Lung microvascular endothelial cell (primary cell): Measurements from ENCODE around the gene TTC39A. TPM values are rescaled to one million over a fixed set of nuclear protein-coding genes. Genes with fewer than 3 reads are reported as not detected.

ENCODE experiments used
- DNase-seq, 2 donors: peaks; one replicate each; pipeline versions ENCODE4 v3.0.0 to v3.0.0-alpha.2; 2010; ENCODE audit warnings: low read depth in 2 of 2
- total RNA-seq: library from RNA; depleted of rRNA; stranded (reverse); fragments of >200 nt; gene quantifications from 2 replicates; pipeline ENCODE4 v1.2.1, GENCODE V29; 2014

The TTC39A gene
- total RNA-seq, 1 donor from 2014 or later, result 1.6 TPM

- DNase-seq, result no peak
These were observed 14.1 kb downstream of the TTC39A start for GRCh38 chr1:51316113-51316845.

GRCh38 chr1:51314974-51315373, 15.4 kb downstream of the TTC39A start:
- no peak for DNase-seq

DNA sequence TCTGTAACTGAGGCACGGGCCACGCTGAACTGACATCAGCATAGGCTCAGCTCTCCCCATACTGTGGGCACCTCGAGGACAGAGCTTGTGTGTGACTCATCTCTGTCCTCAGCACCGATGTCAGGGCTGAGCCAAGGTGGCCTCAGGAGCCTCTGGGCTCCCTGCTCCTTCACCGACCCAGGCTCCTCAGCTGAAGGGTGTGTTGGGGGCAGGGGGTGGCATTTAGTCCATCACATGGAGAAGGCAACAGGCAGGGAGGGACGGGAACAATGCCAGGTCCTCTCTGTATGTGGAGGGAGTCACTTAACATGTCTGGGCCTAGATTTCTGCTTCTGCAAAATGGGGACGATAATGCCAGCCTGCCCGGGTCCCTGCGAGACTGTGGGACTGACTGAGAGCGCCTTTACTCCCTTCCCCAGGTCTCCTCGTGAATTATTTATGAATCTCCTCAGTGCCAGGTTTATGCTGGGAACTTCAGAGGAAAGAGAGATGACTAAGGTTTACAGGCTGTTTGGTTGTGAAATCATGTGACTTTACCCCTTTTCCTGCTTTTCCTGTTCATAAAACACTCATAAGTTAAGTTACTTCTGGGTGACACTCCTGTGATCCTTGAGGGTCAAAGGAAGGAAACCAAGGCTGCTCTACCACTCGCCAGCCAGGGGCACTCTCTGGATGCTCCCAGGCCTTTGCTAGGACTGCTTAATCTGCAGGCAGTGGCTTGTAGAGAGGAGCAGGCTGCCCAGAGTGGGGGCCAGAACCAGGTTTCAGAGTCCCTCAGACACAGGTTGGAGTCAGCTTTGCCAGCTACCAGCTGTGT, 16.2 kb downstream of the TTC39A start:
- DNase-seq, result peak; percentile 54 to 90

DNA sequence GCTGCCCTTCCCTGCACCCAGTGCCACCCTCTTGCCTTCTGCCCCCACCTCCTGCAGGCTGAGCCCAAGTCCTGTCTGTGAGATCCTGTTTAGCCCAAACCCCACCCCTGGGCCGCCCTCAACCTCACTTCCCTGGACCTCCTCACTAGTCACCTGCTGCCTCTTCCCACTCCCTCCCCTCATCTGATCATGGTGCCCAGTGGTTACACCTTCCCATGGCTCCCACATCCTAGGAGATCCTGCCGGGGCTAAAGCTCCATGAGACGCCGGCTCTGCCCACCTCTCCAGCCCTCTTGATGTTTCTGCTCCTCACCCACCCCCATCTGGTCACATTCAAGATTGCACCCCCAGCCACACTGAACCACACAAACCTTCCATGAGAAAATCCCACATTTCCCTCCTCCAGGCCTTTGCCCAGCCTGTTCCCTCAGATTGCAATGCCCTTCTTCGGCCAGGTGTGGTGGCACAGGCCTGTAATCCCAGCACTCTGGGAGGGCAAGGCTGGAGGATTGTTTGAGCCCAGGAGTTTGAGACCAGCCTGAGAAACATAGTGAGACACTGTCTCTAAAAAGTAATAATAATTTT, 17.0 kb downstream of the TTC39A start:
- DNase-seq, result peak; percentile 12 to 30

- no peak for DNase-seq
These were observed 17.6 kb downstream of the TTC39A start for GRCh38 chr1:51312718-51313117.

DNA sequence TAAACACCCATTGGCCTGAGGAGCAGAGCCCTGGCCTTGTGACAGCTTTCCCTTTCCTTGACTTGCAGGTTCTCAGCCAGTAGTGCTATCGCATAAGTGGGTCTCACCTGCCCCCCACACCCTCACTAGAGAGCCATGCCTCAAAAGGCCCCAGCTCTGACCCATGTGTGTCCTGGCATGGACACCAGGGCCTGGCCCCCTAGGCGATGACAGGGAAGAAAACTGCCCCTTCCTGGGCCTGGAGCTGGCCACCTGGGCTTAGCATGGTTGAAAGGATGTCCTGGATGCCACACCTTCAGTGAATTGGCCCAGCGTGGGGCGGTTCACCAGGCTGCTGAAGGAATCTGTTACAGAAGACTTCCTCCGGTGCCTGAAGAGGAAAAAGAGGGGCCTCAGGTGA, 18.5 kb downstream of the TTC39A start:
- DNase-seq, result no peak

DNA sequence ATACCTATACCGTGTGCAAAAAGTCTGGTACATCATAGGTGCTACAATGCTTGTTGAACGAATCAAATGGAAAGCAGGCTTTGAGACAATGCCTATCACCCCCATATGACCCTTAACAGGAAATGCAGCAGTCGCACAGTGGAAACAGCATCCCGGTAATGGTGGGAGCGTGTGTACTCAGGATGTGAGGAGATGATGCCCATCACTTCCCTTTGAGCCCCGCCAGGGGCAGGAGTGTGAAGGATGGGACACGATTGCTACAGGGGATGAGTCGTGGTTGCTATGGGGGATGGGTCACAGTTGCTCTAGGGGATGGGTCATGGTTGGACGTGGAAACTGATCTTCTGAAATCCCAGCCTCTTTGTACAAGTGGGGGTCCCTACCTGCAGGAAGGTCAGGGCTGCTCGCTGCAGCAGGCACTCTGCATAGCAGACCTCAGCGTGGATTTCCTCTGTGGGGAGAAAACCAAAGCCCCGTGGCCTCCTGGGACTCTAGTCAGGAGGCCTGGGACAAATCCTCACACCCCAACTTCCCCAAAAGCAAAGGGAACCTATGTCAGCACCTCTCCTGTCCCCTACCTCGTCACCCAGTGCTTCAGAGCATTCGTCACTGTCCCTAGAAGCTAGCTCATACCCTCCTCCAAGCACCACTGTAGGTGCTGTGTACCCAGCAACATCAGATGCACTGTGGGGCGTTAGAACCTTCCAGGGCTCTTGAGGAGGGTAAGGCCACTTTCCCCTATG, 19.3 kb downstream of the TTC39A start:
- peak; percentile 51 to 94 for DNase-seq

GRCh38 chr1:51309291-51309690, 21.1 kb downstream of the TTC39A start:
- no peak for DNase-seq

GRCh38 chr1:51308636-51309035, 21.7 kb downstream of the TTC39A start:
- DNase-seq, result no peak

DNA sequence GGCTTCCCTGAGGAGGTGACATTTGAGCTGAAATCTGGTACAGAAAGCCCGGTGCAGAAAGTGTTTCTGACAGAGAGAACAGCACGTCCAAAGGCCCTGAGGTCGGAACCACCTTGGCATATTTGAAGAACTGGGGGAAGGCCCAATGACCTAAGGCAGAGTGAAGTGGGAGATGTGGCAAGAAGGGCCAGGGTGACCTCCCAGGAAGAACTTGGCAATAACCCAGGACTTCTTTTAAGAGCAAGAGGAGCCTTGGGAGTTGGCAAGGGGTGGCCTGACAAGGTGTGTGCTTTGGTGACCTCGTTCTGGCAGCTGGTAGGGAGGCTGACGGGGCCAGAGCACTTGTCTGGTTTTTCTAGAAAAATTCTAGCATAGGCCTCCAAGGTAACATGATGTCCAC, 23.4 kb downstream of the TTC39A start:
- DNase-seq, result no peak

GRCh38 chr1:51305371-51305823, 25.0 kb downstream of the TTC39A start:
- DNase-seq, result no peak

DNA sequence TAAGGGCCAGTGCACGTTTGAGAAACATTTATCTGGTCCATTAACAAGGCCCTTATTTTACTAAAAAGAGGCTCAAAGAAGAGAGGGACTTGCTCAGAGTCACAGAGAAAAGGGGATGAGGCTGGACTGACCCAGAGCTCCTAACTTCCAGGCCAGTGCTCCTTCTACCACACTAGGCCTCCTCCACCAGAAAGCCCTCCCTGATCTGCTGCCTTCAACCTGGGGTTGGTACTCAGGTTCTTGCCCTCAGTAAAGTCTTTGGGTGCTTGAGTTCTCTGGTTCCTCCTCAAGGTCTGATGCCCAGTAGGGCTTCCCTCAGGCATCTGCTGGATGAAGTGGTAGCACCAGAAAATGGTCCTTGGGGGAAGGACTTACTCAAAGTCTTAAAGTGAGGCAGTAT, 26.0 kb downstream of the TTC39A start:
- no peak for DNase-seq

GRCh38 chr1:51303751-51304251, 26.6 kb downstream of the TTC39A start:
- peak; percentile 74 to 79 for DNase-seq

DNA sequence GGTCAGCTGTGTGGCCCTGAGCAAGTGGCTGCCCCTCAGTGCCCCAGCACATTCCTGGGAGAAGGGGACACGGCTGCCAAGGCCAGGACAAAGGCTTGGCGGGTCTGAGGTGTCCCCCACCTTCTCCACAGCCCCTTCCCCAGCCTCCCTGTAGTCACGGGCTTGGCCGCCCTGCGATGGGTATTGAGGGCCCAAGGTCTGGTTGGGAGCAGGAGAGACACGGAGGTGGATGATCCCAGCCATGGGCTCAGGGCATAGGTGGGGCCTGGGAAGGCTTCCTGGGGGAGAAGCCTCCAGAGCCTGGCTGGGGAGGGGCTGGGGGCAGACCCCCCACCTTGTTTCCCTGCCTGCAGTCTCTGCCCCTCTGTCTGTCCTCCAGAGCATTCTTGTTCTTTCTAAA, 27.0 kb downstream of the TTC39A start:
- no peak for DNase-seq

DNA sequence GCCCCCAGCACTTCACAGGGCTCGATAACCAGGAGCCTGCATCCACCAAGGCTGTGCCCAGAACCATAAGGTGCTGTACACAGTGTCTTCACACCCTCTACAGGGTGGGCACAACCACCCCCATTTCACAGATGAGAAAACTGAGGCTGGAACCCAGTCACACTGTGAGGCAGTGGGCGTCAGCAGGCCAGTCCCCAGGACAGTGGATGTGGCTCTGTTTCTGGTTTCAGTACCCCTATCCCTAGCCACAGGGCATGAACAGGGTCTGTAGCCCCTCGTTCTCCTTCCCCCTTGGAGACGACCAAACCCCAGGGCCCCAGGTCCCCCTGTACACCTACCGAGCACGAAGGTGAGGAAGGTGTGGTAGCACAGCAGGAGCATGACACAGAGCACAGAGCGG, 27.6 kb downstream of the TTC39A start:
- DNase-seq, result no peak

DNA sequence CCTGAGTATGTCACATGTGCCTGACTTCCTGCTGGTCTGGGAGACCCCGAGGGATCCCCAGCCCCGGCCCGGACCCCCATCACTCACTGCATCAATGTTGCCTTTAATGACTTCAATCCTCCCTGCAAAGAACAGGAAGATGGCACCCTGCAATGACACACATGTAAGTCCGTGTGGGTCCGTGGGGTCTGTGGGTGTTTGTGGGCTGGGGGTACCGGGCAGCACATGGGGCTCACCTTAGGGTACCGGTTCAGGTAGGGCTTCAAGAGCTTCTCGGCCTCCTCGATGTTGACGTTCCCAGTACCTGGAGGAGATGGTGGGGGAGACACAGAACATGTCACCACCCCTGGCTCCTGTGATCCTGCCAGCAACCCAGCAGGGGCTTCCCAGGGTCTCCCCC, 28.1 kb downstream of the TTC39A start:
- DNase-seq, result no peak

- no peak for DNase-seq
These were observed 28.6 kb downstream of the TTC39A start for GRCh38 chr1:51301844-51302162.

DNA sequence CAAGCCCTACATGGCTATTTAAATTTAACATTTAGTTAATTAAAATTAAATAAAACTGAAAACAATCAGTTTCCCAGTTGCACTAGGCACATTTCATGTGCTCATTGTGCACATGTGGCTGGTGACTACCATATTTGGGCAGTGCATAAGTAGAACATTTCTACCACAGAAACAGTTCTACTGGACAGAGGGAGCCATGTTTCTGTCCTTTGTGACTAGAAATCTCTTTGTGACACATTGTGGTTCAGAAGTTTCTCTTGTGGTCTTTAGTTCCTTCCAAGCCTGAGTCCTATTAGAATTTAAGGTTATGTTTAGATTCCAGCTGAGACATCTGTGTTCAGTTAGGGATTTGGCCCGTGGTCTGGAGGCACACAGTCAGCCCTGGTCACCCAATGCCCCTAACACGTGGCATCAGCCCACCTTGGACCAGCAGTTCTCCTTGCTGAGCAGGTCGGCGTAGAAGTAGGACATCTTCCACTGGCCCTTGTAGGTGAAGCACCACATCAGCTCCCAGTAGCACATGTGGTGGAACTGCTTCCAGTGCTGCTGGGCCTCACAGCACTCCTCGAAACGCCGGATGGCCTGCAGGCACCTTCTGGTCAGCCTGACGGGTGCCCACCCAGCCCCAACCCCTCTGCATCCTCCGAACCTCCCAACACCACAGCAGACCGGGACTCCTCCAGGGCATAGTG, 29.1 kb downstream of the TTC39A start:
- no peak for DNase-seq

GRCh38 chr1:51299981-51300670, 30.2 kb downstream of the TTC39A start:
- no peak for DNase-seq

DNA sequence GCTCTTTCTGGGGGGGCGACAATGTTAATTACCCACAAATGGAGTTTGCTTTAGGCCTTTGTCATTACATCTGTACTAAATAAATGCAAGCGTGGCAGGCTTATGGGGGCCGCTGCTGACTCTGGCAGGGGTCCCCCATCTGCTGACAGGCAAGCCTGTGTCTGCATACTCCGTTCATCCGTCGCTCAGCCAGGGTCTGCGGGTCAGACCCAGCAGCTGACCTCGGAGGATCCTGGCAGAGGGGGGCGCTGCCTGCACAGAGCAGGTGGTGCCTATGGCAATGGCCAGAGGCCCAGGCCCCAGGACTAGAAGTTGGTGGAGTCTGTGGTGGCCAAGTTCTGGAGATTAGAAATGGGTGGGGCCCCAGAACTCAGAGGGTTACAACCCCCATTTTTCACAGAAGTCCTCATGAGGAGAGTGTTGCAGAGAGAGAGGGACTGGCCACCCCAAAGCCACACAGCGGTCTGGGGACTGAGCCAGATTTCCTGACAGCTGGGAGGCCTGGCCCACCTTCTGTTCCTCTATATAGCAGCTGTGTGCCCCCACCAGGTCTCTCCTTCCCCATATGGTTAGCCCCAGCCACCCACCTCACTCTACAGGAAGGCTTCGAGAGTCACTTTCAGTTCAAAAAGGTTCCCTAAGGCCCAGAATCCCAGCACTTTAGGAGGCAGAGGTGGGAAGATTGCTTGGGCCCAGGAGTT, 31.0 kb downstream of the TTC39A start:
- no peak for DNase-seq
